Heart left ventricle (tissue), 13 donors: Measurements from ENCODE around the gene ADO.

Experiments used
- CTCF ChIP-seq, 12 donors: fragments of 200-600 bp; sonication (generic) in 4 of 12; IDR thresholded peaks; one replicate each; pipeline versions ENCODE4 v1.5.0 to v1.8.0; 2018 to 2022; ENCODE audit warnings: antibody characterized with exemption in 12 of 12, mild to moderate bottlenecking in 5 of 12
- POLR2A ChIP-seq, 2 donors: fragments of 450-650 bp; IDR thresholded peaks; one replicate each; pipeline ENCODE4 v1.6.1; 2017; ENCODE audit warnings: antibody characterized with exemption in 2 of 2, mild to moderate bottlenecking in 2 of 2, moderate library complexity in 2 of 2
- donor health status: ischemic (EF 13 %, LVEDD 7.1; RV severe dilation, severe dysfunction).
- donor health status: DM: no; HTN: yes; CAD: no.
- donor health status: DM: no; HTN: no; CAD: no.
- donor health status: ischemic (EF 25% LVEDD 6.9; RV normal size, moderate dysfunction).
- donor health status: ischemic (EF 25% LVEDD 5.7; RV mildly dilated, moderate dysfunction).
- donor health status: ischemic (EF 35%, LVEDD 5.7; RV mildly dilated, moderate dysfunction).
- donor health status: nonischemic (EF 11% LVEDD 7.7; RV severe dilation, severe dysfunction).
- donor health status: DM: yes; HTN: yes; CAD: no.
- donor health status: PGD.
- donor health status: ischemic (EF 29% LVEDD 5.4; RV normal size, mild dysfunction).
- donor health status: nonischemic (EF 23%, LVEDD 6.1; RV moderate dilation, normal function).

GRCh38 chr10:62788861-62789467 is 15.6 kb upstream of the ADO start:
- TF ChIP-seq CTCF (IDR thresholded peaks at IDR 0.05) (no peak), POLR2A (IDR thresholded peaks at IDR 0.05) (no peak)
